Memory B cell (primary cell): ENCODE results near the gene TSEN15.
A peak's percentile ranks its signal among the peaks of the same experiment; 100 is the strongest.

Experiments
- ATAC-seq: fragments of 150-1000 bp; cut with Tn5 transposase; 2 replicates; pipeline ENCODE4 v1.10.0; 2021; ENCODE audit warnings: low read depth, mild to moderate bottlenecking, moderate library complexity
- DNase-seq, 2 donors: peaks; one replicate each; pipeline ENCODE4 v3.0.0; 2022; ENCODE audit warnings: low spot score in 2 of 2
- H3K27ac Mint-ChIP-seq: one replicate; pipeline ENCODE4 v1.8.0; 2022; ENCODE audit warnings: mild to moderate bottlenecking, moderate library complexity, mixed read lengths
- H3K27me3 Mint-ChIP-seq: one replicate; pipeline ENCODE4 v1.8.0; 2022; ENCODE audit warnings: mixed read lengths
- H3K36me3 Mint-ChIP-seq: one replicate; pipeline ENCODE4 v1.8.0; 2022; ENCODE audit warnings: mild to moderate bottlenecking, mixed read lengths
- H3K4me1 Mint-ChIP-seq: one replicate; pipeline ENCODE4 v1.8.0; 2022; ENCODE audit warnings: mixed read lengths
- H3K4me3 Mint-ChIP-seq: one replicate; pipeline ENCODE4 v1.8.0; 2022; ENCODE audit warnings: mild to moderate bottlenecking, moderate library complexity, mixed read lengths
- H3K9me3 Mint-ChIP-seq: one replicate; pipeline ENCODE4 v1.8.0; 2022; ENCODE audit warnings: mixed read lengths

The TSEN15 gene

DNA sequence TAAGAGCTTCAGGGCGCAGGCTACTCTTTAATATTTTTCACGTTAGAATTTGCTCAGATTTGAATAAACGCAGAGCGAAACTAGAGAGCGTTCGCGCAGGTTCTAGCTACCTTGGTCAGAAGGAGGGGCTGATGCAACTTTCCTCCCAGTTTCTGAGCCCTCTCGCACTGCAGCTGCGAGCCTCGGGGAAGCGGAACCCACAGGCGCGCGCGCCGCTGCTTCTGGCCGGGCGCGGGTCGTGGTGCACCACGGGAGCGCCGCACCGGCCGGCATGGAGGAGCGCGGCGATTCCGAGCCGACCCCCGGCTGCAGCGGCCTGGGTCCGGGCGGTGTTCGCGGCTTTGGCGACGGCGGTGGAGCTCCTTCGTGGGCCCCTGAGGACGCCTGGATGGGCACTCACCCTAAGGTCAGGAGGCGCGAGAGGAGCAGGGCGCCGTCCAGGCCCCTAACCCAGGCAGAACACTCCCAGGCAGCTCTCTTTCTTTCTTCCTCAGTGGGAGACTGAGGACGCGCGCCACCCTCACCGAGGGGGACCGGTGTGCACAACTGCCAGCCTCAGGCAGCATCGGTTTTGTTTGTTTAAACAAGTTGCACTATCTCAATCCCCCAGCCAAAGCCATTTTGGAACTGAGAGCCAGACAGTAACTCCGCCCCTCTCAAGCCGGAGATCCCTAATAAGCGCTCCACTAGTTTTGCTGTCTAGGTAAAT, at the start of gene TSEN15:
TSEN15 (plus strand) TSS at position 246 of the 709 bp plus-strand sequence; CDS start at position 272, 26 bp downstream.
- peak; percentile 59 to 74 for DNase-seq
- Mint-ChIP-seq H3K27me3 (peaks cover 3% of the 10 kb centered on the region), H3K9me3 (no peaks in the 10 kb centered on the region), H3K36me3 (peaks cover 7% of the 10 kb centered on the region), H3K27ac (peak within 1 kb of the TSS; percentile 84), H3K4me1 (peaks cover 13% of the 10 kb centered on the region), H3K4me3 (peak within 1 kb of the TSS; percentile 100)
- ATAC-seq = peak; percentile 97

DNA sequence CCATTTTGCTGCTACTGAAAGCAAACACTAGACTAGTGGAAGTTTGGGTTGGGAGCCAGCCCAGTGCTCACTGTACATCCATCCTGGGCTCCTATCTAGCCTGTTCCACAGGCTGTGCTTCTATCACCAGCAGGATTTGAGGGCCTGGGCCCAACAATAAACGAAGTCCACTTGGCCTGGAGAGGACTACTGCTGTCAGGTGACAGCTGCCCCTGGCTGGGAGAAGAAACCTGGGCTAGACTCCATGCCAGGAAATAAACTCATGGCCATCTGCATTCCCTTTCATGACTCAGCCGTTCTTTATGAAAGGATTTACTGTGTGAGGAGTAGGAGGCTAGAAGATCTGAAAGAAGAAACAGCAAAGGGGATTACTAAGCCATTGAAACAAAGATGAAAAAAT, 49.5 kb upstream of the TSEN15 start:
- ATAC-seq = no peak
- no peak for DNase-seq
- Mint-ChIP-seq H3K27ac (no peak overlapping the region), H3K4me3 (no peak overlapping the region), H3K27me3 (peaks cover 8% of the 10 kb centered on the region), H3K36me3 (no peaks in the 10 kb centered on the region), H3K9me3 (no peaks in the 10 kb centered on the region), H3K4me1 (no peaks in the 10 kb centered on the region)

DNA sequence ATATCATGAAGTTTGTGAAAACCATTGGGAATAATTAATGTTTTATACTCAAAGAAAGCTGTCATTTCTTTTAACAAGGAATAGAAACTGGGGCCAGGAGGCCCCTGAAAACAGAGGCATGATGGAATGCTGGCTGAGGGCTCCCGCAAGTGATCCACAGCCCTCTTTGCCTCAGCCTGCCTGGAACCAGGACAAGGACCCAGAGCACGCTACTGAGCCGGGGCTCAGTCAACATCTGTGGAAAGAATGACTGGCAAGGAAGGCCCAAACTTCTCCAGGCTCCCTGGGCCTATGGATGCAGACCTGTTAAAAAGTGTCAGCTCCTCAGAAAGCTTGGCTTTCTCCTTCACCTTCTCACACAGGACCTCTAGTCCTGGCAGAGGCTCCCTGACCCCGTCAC, 46.6 kb upstream of the TSEN15 start:
- Mint-ChIP-seq H3K27ac (no peak overlapping the region), H3K27me3 (peaks cover 8% of the 10 kb centered on the region), H3K4me1 (no peaks in the 10 kb centered on the region), H3K4me3 (no peak overlapping the region), H3K36me3 (no peaks in the 10 kb centered on the region), H3K9me3 (no peaks in the 10 kb centered on the region)
- ATAC-seq (no peak), DNase-seq (no peak)

DNA sequence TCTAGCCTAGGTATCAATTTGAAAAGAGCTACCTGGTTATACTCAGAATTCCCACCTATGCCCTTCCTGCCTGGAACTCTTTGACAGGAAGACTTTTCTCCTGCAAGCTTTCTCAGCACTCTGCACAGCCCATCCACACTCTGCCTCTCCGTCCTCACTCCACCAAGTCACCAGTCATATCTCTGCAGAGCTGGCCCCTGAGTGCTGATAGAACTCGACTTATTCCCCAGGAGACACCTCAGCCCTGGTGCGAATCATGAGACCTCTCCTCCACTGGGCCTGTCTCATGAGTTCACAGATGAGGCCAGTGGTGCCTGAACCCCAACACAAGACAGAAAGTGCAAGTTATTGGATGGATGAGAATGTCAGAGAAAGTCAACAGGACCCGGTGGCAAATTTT, 46.0 kb upstream of the TSEN15 start:
- H3K27me3 Mint-ChIP-seq = peaks cover 8% of the 10 kb centered on the region
- no peaks in the 10 kb centered on the region for H3K36me3 Mint-ChIP-seq
- no peak overlapping the region for H3K27ac Mint-ChIP-seq
- H3K4me1 Mint-ChIP-seq = no peaks in the 10 kb centered on the region
- H3K9me3 Mint-ChIP-seq = no peaks in the 10 kb centered on the region
- DNase-seq (no peak), ATAC-seq (no peak)
- no peak overlapping the region for H3K4me3 Mint-ChIP-seq

DNA sequence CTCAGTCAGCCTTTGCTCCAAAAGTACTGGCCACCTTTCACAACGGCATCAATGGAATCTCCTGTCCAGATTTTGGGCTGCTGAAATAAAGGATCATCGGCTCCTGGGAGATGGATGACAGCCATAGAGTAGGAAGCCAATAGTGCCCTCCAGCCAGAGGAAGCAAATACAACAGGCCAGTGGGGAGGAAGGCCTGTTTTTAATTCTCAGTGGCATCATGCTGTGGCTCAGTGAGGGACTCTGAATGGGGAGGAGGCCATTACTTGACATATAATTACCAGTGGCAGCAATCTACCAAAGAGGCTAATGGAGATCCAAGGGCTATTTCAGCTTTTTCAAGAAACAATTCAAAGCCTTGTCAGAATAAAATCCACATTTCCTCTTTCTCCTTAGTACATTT, 40.7 kb upstream of the TSEN15 start:
- no peak overlapping the region for H3K4me3 Mint-ChIP-seq
- peaks cover 23% of the 10 kb centered on the region for H3K27me3 Mint-ChIP-seq
- H3K36me3 Mint-ChIP-seq = no peaks in the 10 kb centered on the region
- H3K9me3 Mint-ChIP-seq = no peaks in the 10 kb centered on the region
- H3K4me1 Mint-ChIP-seq = no peaks in the 10 kb centered on the region
- H3K27ac Mint-ChIP-seq = no peak overlapping the region
- no peak for DNase-seq
- no peak for ATAC-seq

DNA sequence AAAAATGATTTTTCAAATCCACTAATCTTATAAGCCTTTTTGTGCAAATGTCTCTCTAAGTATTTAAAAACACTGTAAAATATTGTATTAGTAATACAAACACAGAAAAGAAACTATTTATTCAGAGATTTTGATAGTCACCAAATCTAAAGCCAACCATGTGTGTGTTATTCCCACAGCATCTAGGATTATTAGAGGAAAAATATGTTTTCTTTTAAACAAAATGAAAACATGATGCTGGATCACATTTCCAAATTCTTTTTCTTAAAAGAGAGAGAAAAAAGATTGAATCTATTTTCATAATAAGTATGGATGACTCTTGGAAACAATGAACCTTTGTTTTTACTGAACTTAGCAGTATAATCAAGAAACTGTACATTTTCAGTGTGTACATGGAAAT, 39.3 kb upstream of the TSEN15 start:
- Mint-ChIP-seq H3K27me3 (peaks cover 23% of the 10 kb centered on the region), H3K9me3 (no peaks in the 10 kb centered on the region), H3K27ac (no peak overlapping the region), H3K4me3 (no peak overlapping the region), H3K36me3 (no peaks in the 10 kb centered on the region), H3K4me1 (no peaks in the 10 kb centered on the region)
- ATAC-seq (no peak), DNase-seq (no peak)

DNA sequence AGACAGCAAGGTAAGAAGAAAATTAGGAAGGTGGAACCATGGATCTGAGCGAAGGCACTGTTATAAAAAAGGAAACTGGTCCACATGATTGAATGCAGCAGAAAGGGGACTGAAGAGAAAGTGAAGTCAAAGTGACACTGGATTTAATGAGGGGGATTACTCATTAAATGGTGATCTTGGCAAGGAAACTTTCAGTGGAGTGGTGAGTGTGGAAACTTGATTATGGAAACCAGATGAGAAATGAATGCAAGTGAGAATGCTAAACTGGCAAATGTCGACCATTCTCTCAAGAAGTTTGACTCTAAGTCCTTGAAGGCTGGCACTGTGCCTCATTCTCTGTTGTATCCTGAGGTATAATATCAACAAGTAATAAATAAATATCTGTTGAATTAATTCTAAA, 37.3 kb upstream of the TSEN15 start:
- no peak for ATAC-seq
- no peaks in the 10 kb centered on the region for H3K9me3 Mint-ChIP-seq
- DNase-seq = no peak
- H3K27ac Mint-ChIP-seq = no peak overlapping the region
- no peak overlapping the region for H3K4me3 Mint-ChIP-seq
- no peaks in the 10 kb centered on the region for H3K4me1 Mint-ChIP-seq
- no peaks in the 10 kb centered on the region for H3K36me3 Mint-ChIP-seq
- H3K27me3 Mint-ChIP-seq = peaks cover 23% of the 10 kb centered on the region

DNA sequence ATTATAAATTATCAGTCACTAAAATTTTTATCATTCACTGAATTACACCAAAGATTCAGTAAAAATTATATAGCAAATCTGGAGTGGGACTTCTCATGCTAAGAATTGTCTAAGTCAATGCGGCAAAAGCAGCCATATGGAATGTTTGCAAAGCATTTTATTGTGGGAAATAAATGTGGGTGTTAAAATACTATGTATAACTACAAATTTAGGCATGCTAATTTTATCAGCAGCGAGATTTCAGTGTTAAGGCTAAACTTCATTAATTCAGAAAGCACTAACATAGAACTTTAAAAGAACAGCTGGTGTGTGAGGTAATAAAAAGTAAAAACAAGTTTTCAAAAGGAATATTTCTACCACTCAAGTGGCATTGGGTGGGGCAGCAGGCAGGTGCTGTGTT, 35.4 kb upstream of the TSEN15 start:
- Mint-ChIP-seq H3K4me3 (no peak overlapping the region), H3K27me3 (peaks cover 26% of the 10 kb centered on the region), H3K36me3 (no peaks in the 10 kb centered on the region), H3K27ac (no peak overlapping the region), H3K4me1 (no peaks in the 10 kb centered on the region), H3K9me3 (no peaks in the 10 kb centered on the region)
- DNase-seq (no peak), ATAC-seq (no peak)

DNA sequence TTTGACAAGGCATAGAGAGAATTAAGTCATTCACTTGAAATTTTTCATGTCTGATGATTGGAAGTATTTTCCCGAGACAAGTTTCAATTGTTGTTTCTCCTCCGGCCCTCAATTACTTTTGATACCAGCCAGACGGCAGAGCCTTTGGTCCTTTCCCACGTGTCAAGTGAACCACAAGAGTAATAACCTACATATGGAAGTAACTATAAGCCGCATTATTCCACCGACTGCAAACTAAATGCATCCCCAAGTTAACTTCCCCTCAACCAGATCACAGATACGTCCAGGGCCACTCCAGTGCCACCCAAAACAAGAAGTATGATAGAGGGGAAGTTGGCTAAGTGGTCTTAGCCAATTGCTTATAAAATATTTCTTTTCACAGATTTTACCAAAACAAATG, 34.2 kb upstream of the TSEN15 start:
- DNase-seq (no peak), ATAC-seq (no peak)
- Mint-ChIP-seq H3K36me3 (no peaks in the 10 kb centered on the region), H3K27me3 (peaks cover 22% of the 10 kb centered on the region), H3K9me3 (no peaks in the 10 kb centered on the region), H3K4me1 (no peaks in the 10 kb centered on the region), H3K27ac (no peak overlapping the region), H3K4me3 (no peak overlapping the region)

DNA sequence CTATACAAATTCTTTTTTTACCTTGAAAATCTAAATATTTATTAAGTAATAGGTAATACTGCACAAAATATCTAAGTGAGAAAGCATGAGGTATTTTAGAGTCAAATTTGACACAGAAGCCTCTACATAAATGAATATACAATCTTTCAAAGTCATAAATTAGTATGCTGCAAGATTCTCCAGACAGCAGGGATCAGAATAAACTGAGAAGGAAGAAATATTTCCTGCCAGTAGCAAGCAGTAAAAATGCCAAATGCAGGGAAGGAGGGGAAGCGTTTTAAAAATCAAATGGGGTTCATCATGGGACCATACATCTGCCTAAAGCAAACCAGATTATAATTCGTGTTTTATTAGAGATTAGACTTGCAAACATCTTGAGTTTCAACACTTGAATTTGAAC, 32.9 kb upstream of the TSEN15 start:
- Mint-ChIP-seq H3K9me3 (no peaks in the 10 kb centered on the region), H3K4me3 (no peak overlapping the region), H3K27me3 (peaks cover 15% of the 10 kb centered on the region), H3K36me3 (no peaks in the 10 kb centered on the region), H3K4me1 (no peaks in the 10 kb centered on the region), H3K27ac (no peak overlapping the region)
- ATAC-seq (no peak), DNase-seq (no peak)

DNA sequence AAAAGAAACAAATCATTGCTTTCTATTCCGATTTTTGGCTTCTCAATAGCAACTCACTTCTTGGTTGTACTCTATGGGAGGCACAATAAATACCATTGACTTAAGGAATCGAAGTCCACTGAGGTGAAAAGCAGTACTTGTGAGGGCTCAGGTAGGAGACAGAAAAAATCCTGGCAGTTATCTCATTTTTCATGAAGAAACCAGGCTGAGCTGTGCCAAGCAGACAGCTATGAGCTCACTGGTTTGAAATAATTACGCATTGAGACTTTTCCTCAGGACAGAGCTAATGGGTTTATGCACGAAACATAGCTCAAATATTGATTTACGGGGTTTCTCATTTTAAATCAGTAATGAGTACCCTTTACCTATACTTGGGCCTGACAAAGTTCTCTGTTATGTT, 32.5 kb upstream of the TSEN15 start:
- H3K27ac Mint-ChIP-seq = no peak overlapping the region
- H3K36me3 Mint-ChIP-seq = no peaks in the 10 kb centered on the region
- no peaks in the 10 kb centered on the region for H3K4me1 Mint-ChIP-seq
- H3K4me3 Mint-ChIP-seq = no peak overlapping the region
- peaks cover 10% of the 10 kb centered on the region for H3K27me3 Mint-ChIP-seq
- H3K9me3 Mint-ChIP-seq = no peaks in the 10 kb centered on the region
- ATAC-seq (no peak), DNase-seq (no peak)

DNA sequence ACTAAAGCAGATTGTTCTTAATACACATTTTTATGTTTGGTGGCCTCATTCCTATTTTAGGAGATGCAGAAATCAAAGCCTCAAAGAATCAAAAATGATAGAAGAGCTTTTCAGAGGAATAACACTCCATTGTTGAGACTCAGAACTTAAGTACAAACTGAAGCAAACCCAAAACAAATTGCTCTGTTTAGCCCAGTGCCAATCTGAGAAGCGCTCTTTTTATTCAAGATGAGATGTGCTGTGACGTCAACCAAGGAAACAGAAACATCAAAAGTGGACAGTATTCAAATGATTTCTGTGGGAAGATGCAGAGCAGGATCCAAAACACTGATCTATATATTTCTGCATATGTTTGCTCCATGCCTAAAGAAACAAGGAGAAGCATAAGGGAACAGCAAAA, 32.0 kb upstream of the TSEN15 start:
- no peaks in the 10 kb centered on the region for H3K36me3 Mint-ChIP-seq
- no peak for DNase-seq
- no peak overlapping the region for H3K27ac Mint-ChIP-seq
- no peak overlapping the region for H3K4me3 Mint-ChIP-seq
- no peaks in the 10 kb centered on the region for H3K9me3 Mint-ChIP-seq
- H3K27me3 Mint-ChIP-seq = peaks cover 8% of the 10 kb centered on the region
- no peaks in the 10 kb centered on the region for H3K4me1 Mint-ChIP-seq
- no peak for ATAC-seq

DNA sequence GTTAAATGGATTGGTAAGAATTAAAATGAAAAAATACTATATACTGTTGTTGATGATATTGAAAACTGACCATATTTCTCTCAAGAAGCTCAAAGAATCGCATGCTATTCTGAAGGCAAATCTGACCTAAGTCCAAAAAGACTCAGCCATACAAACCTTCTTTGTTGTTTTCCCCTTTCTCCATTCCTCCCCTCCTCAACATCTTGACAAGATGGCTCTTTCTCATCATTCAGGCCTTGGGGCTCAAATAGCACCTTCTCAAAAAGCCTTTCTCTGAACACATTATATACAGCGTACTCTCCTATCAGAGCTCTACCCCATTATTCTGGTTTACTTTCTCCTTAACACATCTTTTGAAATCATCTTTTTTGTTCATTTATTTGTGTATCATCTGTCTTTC, 31.2 kb upstream of the TSEN15 start:
- Mint-ChIP-seq H3K9me3 (no peaks in the 10 kb centered on the region), H3K4me1 (no peaks in the 10 kb centered on the region), H3K27ac (no peak overlapping the region), H3K36me3 (no peaks in the 10 kb centered on the region), H3K4me3 (no peak overlapping the region), H3K27me3 (peaks cover 3% of the 10 kb centered on the region)
- ATAC-seq = no peak
- DNase-seq = no peak

DNA sequence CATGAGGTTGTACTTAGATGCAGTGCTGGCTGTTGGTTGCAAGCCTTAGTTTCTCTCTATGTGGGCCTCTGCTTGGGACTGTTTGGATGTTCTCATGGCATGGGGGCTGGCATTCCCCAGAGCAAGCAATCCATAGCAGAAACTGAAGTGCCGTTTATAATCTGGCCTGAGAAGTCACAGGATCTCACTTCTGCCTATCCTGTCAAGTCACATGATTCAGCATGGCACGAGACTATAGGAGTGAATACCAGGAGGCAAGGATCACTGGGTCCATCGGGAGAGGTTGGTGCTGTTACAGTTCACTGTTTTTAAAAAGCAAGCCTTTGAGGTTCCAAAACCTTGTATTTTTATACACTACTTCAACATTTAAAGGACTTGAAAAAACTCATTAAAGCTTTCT, 30.7 kb upstream of the TSEN15 start:
- Mint-ChIP-seq H3K4me3 (no peak overlapping the region), H3K4me1 (no peaks in the 10 kb centered on the region), H3K36me3 (no peaks in the 10 kb centered on the region), H3K27me3 (peaks cover 7% of the 10 kb centered on the region), H3K9me3 (no peaks in the 10 kb centered on the region), H3K27ac (no peak overlapping the region)
- DNase-seq = no peak
- ATAC-seq = no peak

DNA sequence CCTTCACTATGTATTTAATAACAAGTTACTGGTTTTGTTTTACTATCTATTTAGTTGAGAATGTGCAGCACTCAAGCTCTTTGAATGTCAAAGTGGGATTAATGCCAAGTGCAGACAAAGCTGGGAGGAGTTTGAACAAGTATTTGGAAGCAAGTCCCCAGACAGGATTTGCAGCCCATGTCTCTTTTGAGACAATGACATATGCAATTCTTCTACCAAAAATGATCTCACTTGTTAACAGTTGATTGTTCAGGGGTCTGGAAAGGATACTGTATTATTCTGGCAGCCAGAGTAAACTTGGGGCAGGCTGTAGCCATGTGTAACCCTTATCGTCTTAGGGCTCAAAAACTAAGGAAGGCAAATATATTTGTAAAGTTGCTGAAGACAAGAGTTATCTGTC, 29.8 kb upstream of the TSEN15 start:
- no peaks in the 10 kb centered on the region for H3K36me3 Mint-ChIP-seq

More for the DNA sequence above, 29.8 kb upstream of the TSEN15 start:
- DNase-seq (no peak), ATAC-seq (no peak)
- Mint-ChIP-seq H3K27me3 (peaks cover 9% of the 10 kb centered on the region), H3K4me1 (no peaks in the 10 kb centered on the region), H3K9me3 (no peaks in the 10 kb centered on the region), H3K4me3 (no peak overlapping the region), H3K27ac (no peak overlapping the region)
